Heart left ventricle (tissue), 13 donors: ENCODE data around the gene MRS2.
"Not testable (repeated sequence)": the region's sequence is repeated elsewhere in the genome, so short reads cannot be mapped to it uniquely, and the experiment has no call there.

Experiments used
- CTCF ChIP-seq, 12 donors: fragments of 200-600 bp; sonication (generic) in 4 of 12; IDR thresholded peaks; one replicate each; pipeline versions ENCODE4 v1.5.0 to v1.8.0; 2018 to 2022; ENCODE audit warnings: antibody characterized with exemption in 12 of 12, mild to moderate bottlenecking in 5 of 12
- POLR2A ChIP-seq, 2 donors: fragments of 450-650 bp; IDR thresholded peaks; one replicate each; pipeline ENCODE4 v1.6.1; 2017; ENCODE audit warnings: antibody characterized with exemption in 2 of 2, mild to moderate bottlenecking in 2 of 2, moderate library complexity in 2 of 2
- donor health status: ischemic (EF 13 %, LVEDD 7.1; RV severe dilation, severe dysfunction).
- donor health status: DM: no; HTN: yes; CAD: no.
- donor health status: DM: no; HTN: no; CAD: no.
- donor health status: ischemic (EF 25% LVEDD 6.9; RV normal size, moderate dysfunction).
- donor health status: ischemic (EF 25% LVEDD 5.7; RV mildly dilated, moderate dysfunction).
- donor health status: ischemic (EF 35%, LVEDD 5.7; RV mildly dilated, moderate dysfunction).
- donor health status: nonischemic (EF 11% LVEDD 7.7; RV severe dilation, severe dysfunction).
- donor health status: DM: yes; HTN: yes; CAD: no.
- donor health status: PGD.
- donor health status: ischemic (EF 29% LVEDD 5.4; RV normal size, mild dysfunction).
- donor health status: nonischemic (EF 23%, LVEDD 6.1; RV moderate dilation, normal function).

DNA sequence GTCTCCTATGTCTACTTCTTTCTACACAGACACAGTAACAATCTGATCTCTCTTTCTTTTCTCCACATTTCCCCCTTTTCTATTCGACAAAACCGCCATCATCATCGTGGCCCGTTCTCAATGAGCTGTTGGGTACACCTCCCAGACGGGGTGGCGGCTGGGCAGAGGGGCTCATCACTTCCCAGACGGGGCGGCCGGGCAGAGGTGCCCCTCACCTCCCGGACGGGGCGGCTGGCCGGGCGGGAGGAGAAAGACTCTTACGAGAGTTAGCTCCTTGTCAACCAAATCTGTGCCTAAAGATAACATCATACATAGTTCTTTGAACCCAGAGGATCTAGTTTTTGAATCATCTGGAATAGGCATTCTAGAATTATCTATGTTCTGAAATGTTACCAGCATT lies 11.8 kb downstream of the MRS2 start:
- TF ChIP-seq CTCF, POLR2A (IDR thresholded peaks at IDR 0.05): not testable (repeated sequence)
